LHCN-M2 (cell line): ENCODE results near the gene FLRT3. TPM values are rescaled to one million over a fixed set of nuclear protein-coding genes. Genes with fewer than 3 reads are reported as not detected.

Experiments used
- DNase-seq: peaks from one replicate; pipeline ENCODE4 v3.0.0-alpha.2; 2012; ENCODE audit warnings: low read depth
- total RNA-seq: library from RNA; depleted of rRNA; stranded (reverse); fragments of >200 nt; gene quantifications from 2 replicates; pipeline ENCODE4 v1.2.3, GENCODE V29; 2014

FLRT3 gene
- total RNA-seq, 1 experiment from 2014 or later: 4.1 TPM

- no peak for DNase-seq
Measured at GRCh38 chr20:14319704-14320103, 17.7 kb downstream of the FLRT3 start.

- no peak for DNase-seq
Measured at GRCh38 chr20:14313341-14314020, 23.9 kb downstream of the FLRT3 start.

- DNase-seq: no peak
Measured at GRCh38 chr20:14312001-14312400, 25.4 kb downstream of the FLRT3 start.

- peak; percentile 20 for DNase-seq
Measured at GRCh38 chr20:14310977-14311627, 26.3 kb downstream of the FLRT3 start.

GRCh38 chr20:14307956-14308355, 29.5 kb downstream of the FLRT3 start:
- no peak for DNase-seq

GRCh38 chr20:14304472-14304871, 32.9 kb downstream of the FLRT3 start:
- DNase-seq: no peak

- DNase-seq: no peak
Measured at GRCh38 chr20:14303651-14304050, 33.8 kb downstream of the FLRT3 start.

- no peak for DNase-seq
Measured at GRCh38 chr20:14303106-14303505, 34.3 kb downstream of the FLRT3 start.

GRCh38 chr20:14299831-14300230, 37.6 kb downstream of the FLRT3 start:
- no peak for DNase-seq

GRCh38 chr20:14295770-14296309, 41.6 kb downstream of the FLRT3 start:
- DNase-seq: no peak

GRCh38 chr20:14295238-14295637, 42.2 kb downstream of the FLRT3 start:
- no peak for DNase-seq

- no peak for DNase-seq
Measured at GRCh38 chr20:14291502-14291901, 45.9 kb downstream of the FLRT3 start.

GRCh38 chr20:14288341-14289330, 48.8 kb downstream of the FLRT3 start:
- DNase-seq: peak; percentile 91

GRCh38 chr20:14284443-14284842, 53.0 kb downstream of the FLRT3 start:
- no peak for DNase-seq

- no peak for DNase-seq
Measured at GRCh38 chr20:14282140-14282539, 55.3 kb downstream of the FLRT3 start.
